Uterus (tissue), 2 donors: ENCODE results near the gene OPN4.

Source experiments
- CTCF ChIP-seq, 4 experiments: fragments of 200-600 bp in 2 of 4; fragments of 450-650 bp in 2 of 4; sonication (generic) in 2 of 4; IDR thresholded peaks; one replicate each; pipeline ENCODE4 v1.5.1; 2016 to 2019; ENCODE audit warnings: antibody characterized with exemption in 4 of 4, mild to moderate bottlenecking in 2 of 4, moderate library complexity in 1 of 4
- POLR2A ChIP-seq, 2 donors: fragments of 450-650 bp; IDR thresholded peaks; one replicate each; pipeline ENCODE4 v1.6.1; 2016; ENCODE audit warnings: antibody characterized with exemption in 2 of 2, mild to moderate bottlenecking in 1 of 2, moderate library complexity in 1 of 2

GRCh38 chr10:86632951-86633350 lies 21.4 kb upstream of the OPN4 start:
- TF ChIP-seq POLR2A (IDR thresholded peaks at IDR 0.05): no peak
- TF ChIP-seq CTCF (IDR thresholded peaks at IDR 0.05): no peak
